Fibroblast of lung (primary cell): Measurements from ENCODE around the gene TPGS1. TPM values are rescaled to one million over a fixed set of nuclear protein-coding genes. Genes with fewer than 3 reads are reported as not detected.

Experiments
- DNase-seq, 2 donors: peaks; one replicate each; pipeline versions ENCODE4 v3.0.0 to v3.0.0-alpha.2; 2010; ENCODE audit warnings: low read depth in 2 of 2
- H2AFZ ChIP-seq: 2 replicates; pipeline ENCODE4 v1.5.1; 2012; ENCODE audit warnings: low read length, control low read depth, inconsistent platforms
- H3K27ac ChIP-seq: 2 replicates; pipeline ENCODE4 v1.5.1; 2011; ENCODE audit warnings: low read length, control low read depth; ENCODE audit not compliant: insufficient read depth
- H3K27me3 ChIP-seq: 2 replicates; pipeline ENCODE4 v1.5.1; 2011; ENCODE audit warnings: mild to moderate bottlenecking, low read length; ENCODE audit not compliant: control insufficient read depth, insufficient read depth
- H3K36me3 ChIP-seq: 2 replicates; pipeline ENCODE4 v1.5.1; 2011; ENCODE audit warnings: low read length; ENCODE audit not compliant: control insufficient read depth, insufficient read depth
- H3K4me1 ChIP-seq: 2 replicates; pipeline ENCODE4 v1.5.1; 2011; ENCODE audit warnings: low read length; ENCODE audit not compliant: control insufficient read depth, insufficient read depth; ENCODE audit errors: extremely low read depth
- H3K4me2 ChIP-seq: 2 replicates; pipeline ENCODE4 v1.5.1; 2011; ENCODE audit warnings: low read length, control low read depth; ENCODE audit not compliant: insufficient read depth; ENCODE audit errors: extremely low read depth
- H3K4me3 ChIP-seq, 4 experiments: fragments of 200-600 bp in 1 of 4; sonication (generic) in 1 of 4; replicated peaks in 1 of 4; 2 replicates each; pipeline ENCODE4 v1.5.1; 2011 to 2016; ENCODE audit warnings: low read length in 4 of 4, low read depth in 3 of 4, mild to moderate bottlenecking in 3 of 4, control low read depth in 2 of 4, inconsistent platforms in 1 of 4, mixed read lengths in 1 of 4; ENCODE audit not compliant: insufficient read depth in 1 of 4; ENCODE audit errors: control extremely low read depth in 1 of 4
- H3K79me2 ChIP-seq: 2 replicates; pipeline ENCODE4 v1.5.1; 2012; ENCODE audit warnings: mild to moderate bottlenecking, low read length, inconsistent platforms; ENCODE audit not compliant: control insufficient read depth, insufficient read depth
- H3K9ac ChIP-seq: 2 replicates; pipeline ENCODE4 v1.5.1; 2011; ENCODE audit warnings: mild to moderate bottlenecking, low read length, control low read depth; ENCODE audit not compliant: insufficient read depth
- H3K9me3 ChIP-seq: 2 replicates; pipeline ENCODE4 v1.5.1; 2012; ENCODE audit warnings: low read depth, low read length; ENCODE audit not compliant: control insufficient read depth, insufficient read depth
- H4K20me1 ChIP-seq: 2 replicates; pipeline ENCODE4 v1.5.1; 2011; ENCODE audit warnings: low read length; ENCODE audit not compliant: control insufficient read depth, insufficient read depth; ENCODE audit errors: extremely low read depth
- CTCF ChIP-seq, 2 donors: IDR thresholded peaks in 1 of 2; conservative IDR thresholded peaks in 1 of 2; 1 replicate in 1 of 2; 2 replicates in 1 of 2; pipeline ENCODE4 v1.5.1; 2011 to 2012; ENCODE audit warnings: low read length in 2 of 2, control low read depth in 1 of 2, inconsistent platforms in 1 of 2, low read depth in 1 of 2, mild to moderate bottlenecking in 1 of 2
- EZH2 ChIP-seq: IDR thresholded peaks from 2 replicates; pipeline ENCODE4 v1.5.1; 2012; ENCODE audit warnings: low read length, control low read depth, mild to moderate bottlenecking; ENCODE audit errors: missing control alignments
- polyA plus RNA-seq, 2 donors: library from polyadenylated mRNA; depleted of rRNA in 1 of 2; stranded (reverse) in 1 of 2; unstranded in 1 of 2; fragments of >200 nt; gene quantifications; 2 replicates each; pipeline ENCODE4 v1.2.1, GENCODE V29; 2011 to 2012; ENCODE audit warnings: missing spikeins in 1 of 2
- total RNA-seq: library from RNA; depleted of rRNA; stranded (reverse); fragments of >200 nt; gene quantifications from 2 replicates; pipeline ENCODE4 v1.2.1, GENCODE V29; 2014

TPGS1 gene
- total and polyA plus RNA-seq, 2 donors (not counting 1 experiment from before 2014, with no cell fraction given), result 2.0 to 30.1 TPM

DNA sequence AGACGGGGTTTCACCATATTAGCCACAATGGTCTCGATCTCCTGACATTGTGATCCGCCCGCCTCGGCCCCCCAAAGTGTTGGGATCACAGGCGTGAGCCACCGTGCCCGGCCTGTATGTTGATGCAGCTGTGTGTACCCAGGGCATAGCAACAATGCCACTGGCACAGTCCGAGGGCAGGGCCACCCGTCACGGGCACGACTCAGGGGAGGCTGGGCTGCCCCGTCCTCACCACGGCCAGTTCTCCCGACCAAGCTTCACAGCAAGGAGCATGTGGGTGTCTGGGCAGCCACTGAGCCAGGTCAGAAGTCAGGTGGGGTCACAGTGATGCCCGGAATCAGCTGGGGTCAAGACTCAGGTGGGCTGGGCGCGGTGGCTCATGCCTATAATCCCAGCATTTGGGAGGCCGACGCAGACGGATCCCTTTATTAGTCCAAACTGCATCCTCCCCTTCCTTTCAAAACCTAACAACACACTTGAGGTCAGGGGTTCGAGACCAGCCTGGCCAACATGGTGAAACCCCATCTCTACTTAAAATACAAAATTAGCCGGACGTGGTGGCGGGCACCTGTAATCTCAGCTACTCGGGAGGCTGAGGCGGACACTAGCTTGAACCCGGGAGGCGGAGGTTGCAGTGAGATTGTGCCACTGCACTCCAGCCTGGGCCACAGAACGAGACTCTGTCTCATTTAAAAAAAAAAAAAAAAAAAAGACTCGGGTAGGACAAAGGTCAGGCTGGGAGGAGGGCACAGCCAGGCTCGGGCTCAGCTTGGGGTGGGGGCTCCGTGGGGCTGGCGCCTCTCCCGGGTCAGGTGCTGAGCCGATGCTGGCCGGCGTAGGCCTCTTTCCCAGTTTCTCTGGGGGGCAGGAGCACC lies 23.1 kb downstream of the TPGS1 start:
- H3K9ac ChIP-seq, result peak overlapping the region; percentile 67
- no peaks in the 10 kb centered on the region for H3K27me3 ChIP-seq
- peaks cover 35% of the 10 kb centered on the region for H3K79me2 ChIP-seq
- H3K36me3 ChIP-seq, result peaks cover under 1% of the 10 kb centered on the region
- H3K4me2 ChIP-seq, result peak overlapping the region; percentile 80
- H3K27ac ChIP-seq, result no peak overlapping the region
- no peaks in the 10 kb centered on the region for H3K9me3 ChIP-seq
- no peaks in the 10 kb centered on the region for H4K20me1 ChIP-seq
- H3K4me1 ChIP-seq, result peaks cover 2% of the 10 kb centered on the region
- peak overlapping the region; percentile 50 to 78 (median 64) for H3K4me3 ChIP-seq
- peak overlapping the region; percentile 77 for H2AFZ ChIP-seq
- TF ChIP-seq EZH2 (no peak), CTCF (conservative IDR thresholded peaks at IDR 0.05 in 1 of 2, IDR thresholded peaks at IDR 0.05 in 1 of 2; ENCODE audit: low read depth in 1 of 2, low read length in 2 of 2) (no peak)
- DNase-seq, result no peak

DNA sequence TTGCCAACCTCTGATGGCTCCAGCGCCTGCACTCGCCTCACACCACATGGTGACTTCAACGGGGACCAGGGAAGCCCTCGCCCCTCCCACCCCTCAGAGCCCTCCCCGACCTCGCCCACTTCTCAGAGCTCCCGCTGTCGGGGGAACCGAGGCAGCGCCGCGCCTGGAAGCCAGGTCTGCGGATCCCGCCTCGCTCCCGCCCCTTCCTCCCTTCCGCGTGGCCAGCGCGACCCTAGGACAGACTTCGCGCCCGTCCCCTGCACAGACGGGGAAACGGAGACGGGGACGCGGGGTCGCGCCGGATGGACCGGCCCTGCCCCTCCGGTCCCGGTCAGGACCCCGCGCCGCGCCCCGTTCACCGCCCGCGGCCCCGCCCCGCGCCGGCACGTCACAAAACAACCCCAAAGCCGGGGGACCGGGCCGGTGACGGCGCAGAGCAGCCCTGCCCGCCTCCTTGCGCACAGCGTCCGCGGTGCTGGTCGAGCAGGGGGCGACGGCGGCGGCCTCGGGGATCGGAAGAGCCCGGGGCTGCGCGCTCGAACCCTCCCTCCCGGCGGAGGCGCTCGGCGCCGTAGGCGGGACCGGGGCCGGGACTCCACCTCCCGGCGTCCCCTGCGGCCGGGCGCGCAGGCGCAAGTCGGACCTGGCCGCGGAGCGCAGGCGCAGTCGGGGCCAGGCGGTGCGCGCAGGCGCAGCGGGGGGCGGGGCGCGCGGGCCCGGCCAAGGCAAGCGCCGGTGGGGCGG lies 23.9 kb downstream of the TPGS1 start:
- no peaks in the 10 kb centered on the region for H3K9me3 ChIP-seq
- peak overlapping the region; percentile 72 for H3K27ac ChIP-seq
- H3K9ac ChIP-seq, result peak overlapping the region; percentile 67
- H3K79me2 ChIP-seq, result peaks cover 43% of the 10 kb centered on the region
- peak overlapping the region; percentile 80 for H3K4me2 ChIP-seq
- H3K4me3 ChIP-seq, result peak overlapping the region; percentile 50 to 78 (median 64)
- H3K36me3 ChIP-seq, result peaks cover 4% of the 10 kb centered on the region
- H4K20me1 ChIP-seq, result no peaks in the 10 kb centered on the region
- H3K4me1 ChIP-seq, result peaks cover 2% of the 10 kb centered on the region
- peak; percentile 67 to 79 for DNase-seq
- no peaks in the 10 kb centered on the region for H3K27me3 ChIP-seq
- TF ChIP-seq CTCF (conservative IDR thresholded peaks at IDR 0.05 in 1 of 2, IDR thresholded peaks at IDR 0.05 in 1 of 2; ENCODE audit: low read depth in 1 of 2, low read length in 2 of 2) (no peak), EZH2 (no peak)
- H2AFZ ChIP-seq, result peak overlapping the region; percentile 77
